Sigmoid colon (tissue), 7 donors: Measurements from ENCODE around the gene SLC37A4. TPM values are rescaled to one million over a fixed set of nuclear protein-coding genes. Genes with fewer than 3 reads are reported as not detected.
A peak's percentile ranks its signal among the peaks of the same experiment; 100 is the strongest.
"Not testable (repeated sequence)": the region's sequence is repeated elsewhere in the genome, so short reads cannot be mapped to it uniquely, and the experiment has no call there.

Experiments
- DNase-seq: peaks from one replicate; pipeline ENCODE4 v3.0.0-alpha.2; 2019
- H3K27ac ChIP-seq, 4 donors: fragments of 200-600 bp; sonication (generic); one replicate each; pipeline ENCODE4 v1.5.1; 2016 to 2019; ENCODE audit warnings: mild to moderate bottlenecking in 1 of 4
- H3K27me3 ChIP-seq, 3 donors: fragments of 200-600 bp; sonication (generic); one replicate each; pipeline ENCODE4 v1.5.1; 2019; ENCODE audit warnings: mild to moderate bottlenecking in 1 of 3
- H3K36me3 ChIP-seq, 4 donors: fragments of 200-600 bp; sonication (generic); one replicate each; pipeline ENCODE4 v1.5.1; 2016 to 2019
- H3K4me1 ChIP-seq, 4 donors: fragments of 200-600 bp; sonication (generic); one replicate each; pipeline ENCODE4 v1.5.1; 2017 to 2019
- H3K4me3 ChIP-seq, 4 donors: fragments of 200-600 bp; sonication (generic); one replicate each; pipeline ENCODE4 v1.5.1; 2017 to 2019; ENCODE audit warnings: mild to moderate bottlenecking in 2 of 4, moderate library complexity in 1 of 4
- H3K9me3 ChIP-seq, 4 donors: fragments of 200-600 bp in 3 of 4; sonication (generic) in 3 of 4; one replicate each; pipeline versions ENCODE4 v1.5.1 to v1.6.1; 2013 to 2019
- EP300 ChIP-seq, 4 donors: sonication (generic); formaldehyde crosslinking; IDR thresholded peaks; one replicate each; pipeline ENCODE4 v1.6.1; 2017; ENCODE audit warnings: antibody characterized with exemption in 4 of 4
- POLR2A ChIP-seq, 2 donors: fragments of 450-650 bp; IDR thresholded peaks; one replicate each; pipeline ENCODE4 v1.6.1; 2016; ENCODE audit warnings: antibody characterized with exemption in 2 of 2, mild to moderate bottlenecking in 2 of 2, moderate library complexity in 2 of 2
- POLR2AphosphoS5 ChIP-seq, 4 donors: sonication (generic); formaldehyde crosslinking; IDR thresholded peaks; one replicate each; pipeline ENCODE4 v1.6.1; 2017; ENCODE audit warnings: antibody characterized with exemption in 4 of 4
- WGBS, 2 donors: extraction: QIAGEN DNeasy Blood & Tissue Kit; methylation state at CpG; one replicate each; pipeline ENCODE4 v1.1.7; 2013; 5-methylcytosine and 5-hydroxymethylcytosine counted together
- intact Hi-C: fragments of 100-400 bp; cut with DNase I; formaldehyde crosslinking; loops from one replicate; pipeline ENCODE4 v1.15.1; 2023
- polyA plus RNA-seq, 3 donors: library from polyadenylated mRNA; stranded (reverse); fragments of 200-250 nt; gene quantifications; one replicate each; pipeline ENCODE4 v1.2.3, GENCODE V29; 2013
- total RNA-seq, 4 donors: library from RNA; depleted of rRNA; stranded (reverse); fragments of >200 nt; gene quantifications; one replicate each; pipeline ENCODE4 v1.1.0, GENCODE V29; 2016
- TF ChIP-seq, protein P1 (sequence below), 4 experiments: fragments of 450-650 bp in 3 of 4; fragments of 200-600 bp in 1 of 4; IDR thresholded peaks; one replicate each; pipeline ENCODE4 v1.5.1; 2016 to 2019; ENCODE audit warnings: antibody characterized with exemption in 4 of 4, mild to moderate bottlenecking in 3 of 4, moderate library complexity in 2 of 4
- donor health status: healthy with polysubstance abuse.
- donor health status: Bipolar disorder and iron deficiency.
- donor health status: healthy.

The SLC37A4 gene
- total and polyA plus RNA-seq, 7 donors, result 8.0 to 31.5 (median 11.1) TPM

DNA sequence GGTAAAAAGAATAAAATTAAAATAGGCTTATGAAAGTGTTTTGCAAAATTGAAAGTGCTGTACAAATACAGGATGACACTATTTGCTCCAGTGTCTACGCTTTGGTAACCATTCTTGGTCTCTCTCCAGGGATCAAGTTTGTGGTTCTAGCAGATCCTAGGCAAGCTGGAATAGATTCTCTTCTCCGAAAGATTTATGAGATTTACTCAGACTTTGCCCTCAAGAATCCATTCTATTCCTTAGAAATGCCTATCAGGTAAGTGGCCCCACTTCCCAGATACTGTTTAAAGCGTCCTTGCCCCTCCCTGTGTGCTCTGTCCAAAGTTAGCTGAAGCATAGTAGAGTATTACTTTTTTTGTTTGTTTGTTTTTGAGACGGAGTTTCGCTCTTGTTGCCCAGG, 9.0 kb downstream of the SLC37A4 start:
- H3K4me1 ChIP-seq, result peaks cover 0 to 39% (median 33%) of the 10 kb centered on the region in 4 donors
- H3K27me3 ChIP-seq, result no peaks in the 10 kb centered on the region
- WGBS, 2 donors, result 24 to 69% methylated on average over 5 of the region's 5 CpGs
- no peak overlapping the region for H3K4me3 ChIP-seq
- peaks cover 14 to 70% (median 26%) of the 10 kb centered on the region in 4 donors for H3K36me3 ChIP-seq
- TF ChIP-seq, protein P1, sequence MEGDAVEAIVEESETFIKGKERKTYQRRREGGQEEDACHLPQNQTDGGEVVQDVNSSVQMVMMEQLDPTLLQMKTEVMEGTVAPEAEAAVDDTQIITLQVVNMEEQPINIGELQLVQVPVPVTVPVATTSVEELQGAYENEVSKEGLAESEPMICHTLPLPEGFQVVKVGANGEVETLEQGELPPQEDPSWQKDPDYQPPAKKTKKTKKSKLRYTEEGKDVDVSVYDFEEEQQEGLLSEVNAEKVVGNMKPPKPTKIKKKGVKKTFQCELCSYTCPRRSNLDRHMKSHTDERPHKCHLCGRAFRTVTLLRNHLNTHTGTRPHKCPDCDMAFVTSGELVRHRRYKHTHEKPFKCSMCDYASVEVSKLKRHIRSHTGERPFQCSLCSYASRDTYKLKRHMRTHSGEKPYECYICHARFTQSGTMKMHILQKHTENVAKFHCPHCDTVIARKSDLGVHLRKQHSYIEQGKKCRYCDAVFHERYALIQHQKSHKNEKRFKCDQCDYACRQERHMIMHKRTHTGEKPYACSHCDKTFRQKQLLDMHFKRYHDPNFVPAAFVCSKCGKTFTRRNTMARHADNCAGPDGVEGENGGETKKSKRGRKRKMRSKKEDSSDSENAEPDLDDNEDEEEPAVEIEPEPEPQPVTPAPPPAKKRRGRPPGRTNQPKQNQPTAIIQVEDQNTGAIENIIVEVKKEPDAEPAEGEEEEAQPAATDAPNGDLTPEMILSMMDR (IDR thresholded peaks at IDR 0.05), result no peak
- TF ChIP-seq POLR2AphosphoS5 (IDR thresholded peaks at IDR 0.05), result no peak
- TF ChIP-seq EP300 (IDR thresholded peaks at IDR 0.05), result no peak
- TF ChIP-seq POLR2A (IDR thresholded peaks at IDR 0.05), result no peak
- intact Hi-C loops, result no loop called here
- no peak for DNase-seq
- no peak overlapping the region for H3K27ac ChIP-seq
- H3K9me3 ChIP-seq, result no peaks in the 10 kb centered on the region

DNA sequence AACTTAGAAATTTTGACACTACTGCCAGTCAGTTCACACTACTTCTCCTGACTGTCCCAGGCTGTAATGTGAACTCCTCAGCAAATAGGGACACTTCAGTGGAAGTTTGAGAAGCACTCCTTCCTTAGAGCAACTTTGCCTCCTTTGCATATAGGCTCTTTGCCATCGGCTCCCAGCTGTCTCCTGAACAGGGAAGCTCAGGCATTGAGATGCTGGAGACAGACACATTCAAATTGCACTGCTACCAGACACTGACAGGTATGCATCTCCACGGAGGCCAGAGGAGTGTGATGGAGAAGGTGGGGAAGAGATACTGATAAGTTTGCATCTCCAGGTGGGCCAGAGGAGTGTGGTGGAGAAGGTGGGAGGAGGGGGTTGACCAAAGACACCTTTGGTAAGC, 10.7 kb downstream of the SLC37A4 start:
- peaks cover 0 to 48% (median 44%) of the 10 kb centered on the region in 4 donors for H3K4me1 ChIP-seq
- peaks cover 24 to 71% (median 38%) of the 10 kb centered on the region in 4 donors for H3K36me3 ChIP-seq
- no peaks in the 10 kb centered on the region for H3K9me3 ChIP-seq
- intact Hi-C loops, result loop anchor here (5.0 kb wide), 1 partner anchor 77 kb away; a partner anchor contains a TSS
- TF ChIP-seq POLR2A (IDR thresholded peaks at IDR 0.05) (no peak), POLR2AphosphoS5 (IDR thresholded peaks at IDR 0.05) (no peak), EP300 (IDR thresholded peaks at IDR 0.05) (no peak)
- TF ChIP-seq, protein P1 (IDR thresholded peaks at IDR 0.05), result no peak
- H3K4me3 ChIP-seq, result peak overlapping the region in 2 of 4 donors; percentile 88 to 96
- DNase-seq, result peak; percentile 49
- 19 to 54% methylated on average over 2 of the region's 2 CpGs for WGBS, 2 donors
- no peaks in the 10 kb centered on the region for H3K27me3 ChIP-seq
- H3K27ac ChIP-seq, result peak overlapping the region; percentile 96 to 98 (median 97)

DNA sequence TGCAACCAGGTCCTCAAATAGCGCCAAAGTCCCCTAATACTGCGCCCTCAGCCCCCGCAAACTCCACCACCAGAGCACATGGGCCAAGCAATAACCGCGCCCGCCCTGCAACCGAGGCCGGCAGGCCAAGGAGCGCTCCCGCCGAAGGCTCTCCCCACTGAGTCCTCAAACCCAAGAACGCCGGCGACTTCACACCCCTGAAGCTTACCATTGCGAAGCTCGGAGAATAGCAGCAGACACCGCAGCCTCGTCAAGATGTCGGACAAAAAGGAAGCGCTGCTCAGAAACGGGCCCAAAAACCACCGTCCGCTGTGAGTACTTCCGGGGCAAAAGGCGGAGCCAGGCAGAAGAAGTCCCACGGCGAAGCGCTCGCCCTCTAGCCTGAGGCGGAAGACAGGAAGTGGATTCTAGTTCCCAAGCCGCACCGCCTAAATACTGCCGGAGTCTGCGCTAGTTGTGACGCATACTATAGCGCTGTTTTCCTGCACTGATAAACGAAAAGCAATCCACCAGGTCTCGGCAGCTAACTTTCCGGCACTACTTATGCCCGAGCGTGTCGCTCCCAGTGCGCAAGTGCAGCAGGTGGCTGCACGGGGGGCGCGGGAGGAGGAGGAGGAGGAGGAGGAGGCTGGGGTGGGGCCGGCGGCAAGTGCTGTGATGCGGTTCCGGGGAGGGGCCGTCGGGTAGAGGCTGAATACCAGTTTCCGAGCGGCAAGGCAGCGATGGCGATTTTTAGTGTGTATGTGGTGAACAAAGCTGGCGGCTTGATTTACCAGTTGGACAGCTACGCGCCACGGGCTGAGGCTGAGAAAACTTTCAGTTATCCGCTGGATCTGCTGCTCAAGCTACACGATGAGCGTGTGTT, 12.4 kb downstream of the SLC37A4 start, which contains the start of the genes RPS25 and TRAPPC4:
TSS of gene RPS25 (minus strand) at position 270 of the 865 bp plus-strand sequence. CDS start at position 211, 59 bp downstream.
TSS of gene TRAPPC4 (plus strand) at position 693 of the 865 bp plus-strand sequence. CDS start at position 723, 30 bp downstream.
- TF ChIP-seq POLR2A (IDR thresholded peaks at IDR 0.05), result peak; percentile 73 to 80
- TF ChIP-seq EP300 (IDR thresholded peaks at IDR 0.05), result no peak
- TF ChIP-seq POLR2AphosphoS5 (IDR thresholded peaks at IDR 0.05), result peak; percentile 92 to 95 (median 94)
- TF ChIP-seq, protein P1 (IDR thresholded peaks at IDR 0.05), result peak in 1 of 4 experiments; percentile 3
- peak within 1 kb of the TSS; percentile 84 to 96 (median 90) for H3K4me3 ChIP-seq
- no peaks in the 10 kb centered on the region for H3K9me3 ChIP-seq
- H3K4me1 ChIP-seq, result peaks cover 0 to 48% (median 44%) of the 10 kb centered on the region in 4 donors
- H3K27me3 ChIP-seq, result no peaks in the 10 kb centered on the region
- WGBS, 2 donors, result 0% methylated on average over 63 of the region's 63 CpGs
- intact Hi-C loops, result loop anchor here (5.0 kb wide), 1 partner anchor 79 kb away; a partner anchor contains a TSS
- H3K27ac ChIP-seq, result peak within 1 kb of the TSS; percentile 96 to 98 (median 97)
- H3K36me3 ChIP-seq, result peaks cover 20 to 69% (median 40%) of the 10 kb centered on the region in 4 donors
- peak; percentile 98 for DNase-seq

DNA sequence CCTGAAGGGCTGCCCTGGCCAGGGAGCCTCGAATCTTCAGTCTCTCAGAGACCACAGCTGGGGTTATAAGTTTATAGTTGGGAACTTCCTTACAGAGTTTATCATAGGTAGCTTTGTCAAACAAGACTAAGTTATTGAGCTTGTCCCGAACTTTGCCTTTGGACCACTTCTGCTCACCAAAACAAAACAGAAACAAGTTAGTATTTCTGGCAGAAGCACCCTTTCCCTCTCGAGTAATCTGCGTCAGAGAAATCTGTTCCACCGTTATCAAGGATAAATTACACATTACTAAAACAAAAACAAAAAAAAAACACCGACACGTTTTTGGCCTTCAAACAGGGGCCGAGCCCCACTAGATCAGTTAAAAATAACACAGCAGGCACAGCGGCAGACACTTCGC, 13.3 kb downstream of the SLC37A4 start:
- peaks cover 20 to 70% (median 42%) of the 10 kb centered on the region in 4 donors for H3K36me3 ChIP-seq
- not testable (repeated sequence) for DNase-seq, H3K27me3 ChIP-seq, H3K9me3 ChIP-seq
- H3K4me3 ChIP-seq, result peak overlapping the region; percentile 84 to 96 (median 90)
- intact Hi-C loops, result loop anchor here (5.0 kb wide), 1 partner anchor 80 kb away; a partner anchor contains a TSS
- H3K27ac ChIP-seq, result peak overlapping the region; percentile 96 to 98 (median 97)
- H3K4me1 ChIP-seq, result peaks cover 0 to 48% (median 44%) of the 10 kb centered on the region in 4 donors
- WGBS, 2 donors, result 1 to 2% methylated on average over 10 of the region's 10 CpGs
